PC-9 (cell line): ENCODE data around the gene RPS8. TPM values are rescaled to one million over a fixed set of nuclear protein-coding genes. Genes with fewer than 3 reads are reported as not detected.
A peak's percentile ranks its signal among the peaks of the same experiment; 100 is the strongest.

Experiments
- BruUV-seq: library from RNA; stranded (reverse); fragments of 400-500 nt; replicated peaks from 2 replicates; lab custom pipeline; 2021; lab: Mats Ljungman, UMichigan
- CTCF ChIA-PET: fragments of 300-600 bp; sonication (Branson Sonifier 250); formaldehyde crosslinking; loops from one replicate; lab custom pipeline; 2022; ENCODE audit warnings: antibody characterized with exemption; lab: Charles Lee
- POLR2A ChIA-PET: fragments of 300-600 bp; sonication (Branson Sonifier 250); formaldehyde crosslinking; loops from one replicate; lab custom pipeline; 2022; ENCODE audit warnings: antibody characterized with exemption; ENCODE audit not compliant: unreplicated experiment; lab: Charles Lee
- DNase-seq, 2 experiments: peaks; one replicate each; pipeline versions ENCODE4 v3.0.0 to v3.0.0-alpha.2; 2015 to 2022; ENCODE audit warnings: mixed read lengths in 1 of 2
- H2AFZ ChIP-seq: fragments of 200-600 bp; sonication (generic); 2 replicates; pipeline ENCODE4 v1.8.1; 2017; ENCODE audit warnings: antibody characterized with exemption
- H3F3A ChIP-seq: fragments of 200-600 bp; sonication (generic); 2 replicates; pipeline ENCODE4 v1.8.1; 2017; ENCODE audit warnings: antibody characterized with exemption, mild to moderate bottlenecking, low read depth; ENCODE audit not compliant: insufficient read depth
- H3K27ac ChIP-seq: fragments of 200-600 bp; sonication (generic); 2 replicates; pipeline ENCODE4 v1.6.1; 2016; ENCODE audit warnings: mixed run types
- H3K27me3 ChIP-seq: fragments of 200-600 bp; sonication (generic); 2 replicates; pipeline ENCODE4 v1.6.1; 2016; ENCODE audit warnings: low read depth, mixed run types; ENCODE audit not compliant: insufficient read depth
- H3K36me3 ChIP-seq: fragments of 200-600 bp; sonication (generic); 2 replicates; pipeline ENCODE4 v1.6.1; 2016; ENCODE audit warnings: low read depth, mixed run types
- H3K4me1 ChIP-seq: fragments of 200-600 bp; sonication (generic); replicated peaks from 2 replicates; pipeline ENCODE4 v1.6.1; 2016; ENCODE audit warnings: mixed run types; ENCODE audit not compliant: insufficient read depth
- H3K4me2 ChIP-seq: fragments of 200-600 bp; sonication (generic); 2 replicates; pipeline ENCODE4 v1.6.1; 2017; ENCODE audit warnings: mixed run types
- H3K4me3 ChIP-seq: fragments of 200-600 bp; sonication (generic); 2 replicates; pipeline ENCODE4 v1.6.1; 2016; ENCODE audit warnings: mixed run types
- H3K79me2 ChIP-seq: fragments of 200-600 bp; sonication (generic); 2 replicates; pipeline ENCODE4 v1.6.1; 2017; ENCODE audit warnings: low read depth, mixed run types
- H3K9me2 ChIP-seq: fragments of 200-600 bp; sonication (generic); 2 replicates; pipeline ENCODE4 v1.8.1; 2017; ENCODE audit warnings: mild to moderate bottlenecking; ENCODE audit not compliant: insufficient read depth
- H3K9me3 ChIP-seq: fragments of 200-600 bp; sonication (generic); 2 replicates; pipeline ENCODE4 v1.8.1; 2016; ENCODE audit warnings: low read depth; ENCODE audit not compliant: insufficient read depth
- H4K20me1 ChIP-seq: fragments of 200-600 bp; sonication (generic); 2 replicates; pipeline ENCODE4 v1.8.1; 2017; ENCODE audit not compliant: insufficient read depth
- CTCF ChIP-seq: fragments of 200-600 bp; sonication (generic); conservative IDR thresholded peaks from 2 replicates; pipeline ENCODE4 v1.6.1; 2017; ENCODE audit warnings: mixed run types, antibody characterized with exemption, mild to moderate bottlenecking, moderate library complexity
- EZH2 ChIP-seq: fragments of 200-600 bp; sonication (generic); IDR thresholded peaks from 2 replicates; pipeline ENCODE4 v1.8.0; 2017; ENCODE audit warnings: antibody characterized with exemption, low read depth
- intact Hi-C: fragments of 100-400 bp; cut with micrococcal nuclease; formaldehyde crosslinking; loops from one replicate; pipeline ENCODE4 v1.10.0; 2022; ENCODE audit not compliant: unreplicated experiment
- total RNA-seq: library from RNA; stranded (reverse); gene quantifications from 2 replicates; pipeline ENCODE4 v1.2.3, GENCODE V29; 2021

The RPS8 gene
- total RNA-seq, 1 experiment from 2014 or later, result 2,059 TPM

- no TSS peak for BruUV-seq
- Histone ChIP-seq H3K79me2 (peaks cover 57% of the 10 kb centered on the region), H2AFZ (no peak overlapping the region), H3K4me3 (no peak overlapping the region), H3K9me2 (no peaks in the 10 kb centered on the region), H3K9me3 (no peaks in the 10 kb centered on the region), H4K20me1 (peaks cover 43% of the 10 kb centered on the region), H3F3A (peaks cover 90% of the 10 kb centered on the region), H3K4me1 (peaks cover 22% of the 10 kb centered on the region), H3K27me3 (no peaks in the 10 kb centered on the region), H3K36me3 (peaks cover 49% of the 10 kb centered on the region), H3K4me2 (peak overlapping the region; percentile 84; the same call in 1 of the 2 replicates), H3K27ac (no peak overlapping the region)
- DNase-seq, result no peak
- POLR2A ChIA-PET, result no interaction called here
- intact Hi-C loops, result no loop called here
- CTCF ChIA-PET, result no interaction called here
- TF ChIP-seq CTCF (no peak), EZH2 (no peak)
Observed at GRCh38 chr1:44778705-44779576, 3.6 kb downstream of the RPS8 start.

GRCh38 chr1:44780583-44781121 is 5.3 kb downstream of the RPS8 start:
- intact Hi-C loops, result no loop called here
- no TSS peak for BruUV-seq
- peaks cover 49% of the 10 kb centered on the region for H3K36me3 ChIP-seq

More at GRCh38 chr1:44780583-44781121, 5.3 kb downstream of the RPS8 start:
- no peak for DNase-seq
- no peak overlapping the region for H3K27ac ChIP-seq
- no peak overlapping the region for H2AFZ ChIP-seq
- peaks cover 41% of the 10 kb centered on the region for H3K79me2 ChIP-seq
- TF ChIP-seq CTCF, result no peak
- no peak for TF ChIP-seq EZH2
- H3F3A ChIP-seq, result peaks cover 79% of the 10 kb centered on the region
- no peak overlapping the region for H3K4me3 ChIP-seq
- no peak overlapping the region for H3K4me2 ChIP-seq
- H3K9me2 ChIP-seq, result no peaks in the 10 kb centered on the region
- no peaks in the 10 kb centered on the region for H3K27me3 ChIP-seq
- H4K20me1 ChIP-seq, result peaks cover 43% of the 10 kb centered on the region
- ChIA-PET CTCF (interaction anchor here (0.6 kb wide), 1 partner anchor 172 kb away, joined by 4 read pairs; no protein-coding TSS in a partner anchor), POLR2A (interaction anchor here (0.6 kb wide), 1 partner anchor 158 kb away, joined by 4 read pairs; no protein-coding TSS in a partner anchor)
- H3K9me3 ChIP-seq, result no peaks in the 10 kb centered on the region
- H3K4me1 ChIP-seq, result peaks cover 17% of the 10 kb centered on the region
